GM13976 (cell line): ENCODE results near the gene ULBP2.

Source experiments
- DNase-seq: peaks from one replicate; pipeline ENCODE4 v3.0.0; 2012; ENCODE audit warnings: low spot score
- in situ Hi-C: fragments of 300-500 bp; cut with MboI; formaldehyde crosslinking; loops from one replicate; pipeline ENCODE4 v1.12.0; 2022; ENCODE audit warnings: low sequenced_read_pairs, mixed read lengths, inconsistent platforms; ENCODE audit not compliant: unreplicated experiment
- TF ChIP-seq, protein P1 (sequence below): IDR thresholded peaks from 2 replicates; pipeline ENCODE4 v1.5.1; 2012; ENCODE audit warnings: borderline replicate concordance, mild to moderate bottlenecking; ENCODE audit not compliant: insufficient read depth; ENCODE audit errors: extremely low read depth, missing control alignments, control extremely low read depth

The ULBP2 gene

DNA sequence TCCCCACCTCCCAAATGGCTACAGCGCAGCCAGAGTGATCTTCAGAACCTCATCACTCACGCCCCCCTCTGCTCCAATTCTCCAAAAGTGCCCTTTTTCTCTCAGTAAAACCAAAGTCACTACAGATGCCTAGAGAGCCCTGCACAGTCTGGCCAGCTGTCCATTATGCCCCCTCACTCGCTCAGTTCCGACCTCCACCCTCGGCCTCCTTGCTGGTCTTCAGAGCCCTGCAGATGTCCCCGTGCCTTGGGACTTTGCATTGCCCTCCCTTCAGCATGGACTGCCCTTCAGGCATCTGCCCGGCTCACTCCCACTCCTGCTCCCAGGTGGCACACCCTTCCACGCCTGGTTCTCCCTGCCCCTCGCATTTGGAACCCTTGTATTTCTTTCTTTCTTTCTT is 42.8 kb upstream of the ULBP2 start:
- in situ Hi-C loops: no loop called here
- no peak for DNase-seq
- TF ChIP-seq, protein P1, sequence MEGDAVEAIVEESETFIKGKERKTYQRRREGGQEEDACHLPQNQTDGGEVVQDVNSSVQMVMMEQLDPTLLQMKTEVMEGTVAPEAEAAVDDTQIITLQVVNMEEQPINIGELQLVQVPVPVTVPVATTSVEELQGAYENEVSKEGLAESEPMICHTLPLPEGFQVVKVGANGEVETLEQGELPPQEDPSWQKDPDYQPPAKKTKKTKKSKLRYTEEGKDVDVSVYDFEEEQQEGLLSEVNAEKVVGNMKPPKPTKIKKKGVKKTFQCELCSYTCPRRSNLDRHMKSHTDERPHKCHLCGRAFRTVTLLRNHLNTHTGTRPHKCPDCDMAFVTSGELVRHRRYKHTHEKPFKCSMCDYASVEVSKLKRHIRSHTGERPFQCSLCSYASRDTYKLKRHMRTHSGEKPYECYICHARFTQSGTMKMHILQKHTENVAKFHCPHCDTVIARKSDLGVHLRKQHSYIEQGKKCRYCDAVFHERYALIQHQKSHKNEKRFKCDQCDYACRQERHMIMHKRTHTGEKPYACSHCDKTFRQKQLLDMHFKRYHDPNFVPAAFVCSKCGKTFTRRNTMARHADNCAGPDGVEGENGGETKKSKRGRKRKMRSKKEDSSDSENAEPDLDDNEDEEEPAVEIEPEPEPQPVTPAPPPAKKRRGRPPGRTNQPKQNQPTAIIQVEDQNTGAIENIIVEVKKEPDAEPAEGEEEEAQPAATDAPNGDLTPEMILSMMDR: no peak

DNA sequence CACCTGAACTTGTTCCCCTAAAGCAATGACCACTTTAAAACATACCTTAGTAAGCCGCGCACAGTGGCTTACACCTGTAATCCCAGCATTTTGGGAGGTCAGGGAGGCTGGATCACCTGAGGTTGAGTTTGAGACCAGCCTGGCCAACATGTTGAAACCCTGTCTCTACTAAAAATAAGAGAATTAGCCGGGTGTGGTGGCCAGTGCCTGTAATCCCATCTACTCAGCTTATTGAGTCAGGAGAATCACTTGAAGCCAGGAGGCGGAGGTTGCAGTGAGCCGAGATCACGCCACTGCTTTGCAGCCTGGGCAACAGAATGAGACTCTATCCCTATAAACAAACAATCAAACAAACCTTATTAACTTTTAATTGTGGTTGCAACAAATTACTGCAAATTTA is 42.3 kb upstream of the ULBP2 start:
- DNase-seq: no peak
- TF ChIP-seq, protein P1: no peak
- in situ Hi-C loops: no loop called here

DNA sequence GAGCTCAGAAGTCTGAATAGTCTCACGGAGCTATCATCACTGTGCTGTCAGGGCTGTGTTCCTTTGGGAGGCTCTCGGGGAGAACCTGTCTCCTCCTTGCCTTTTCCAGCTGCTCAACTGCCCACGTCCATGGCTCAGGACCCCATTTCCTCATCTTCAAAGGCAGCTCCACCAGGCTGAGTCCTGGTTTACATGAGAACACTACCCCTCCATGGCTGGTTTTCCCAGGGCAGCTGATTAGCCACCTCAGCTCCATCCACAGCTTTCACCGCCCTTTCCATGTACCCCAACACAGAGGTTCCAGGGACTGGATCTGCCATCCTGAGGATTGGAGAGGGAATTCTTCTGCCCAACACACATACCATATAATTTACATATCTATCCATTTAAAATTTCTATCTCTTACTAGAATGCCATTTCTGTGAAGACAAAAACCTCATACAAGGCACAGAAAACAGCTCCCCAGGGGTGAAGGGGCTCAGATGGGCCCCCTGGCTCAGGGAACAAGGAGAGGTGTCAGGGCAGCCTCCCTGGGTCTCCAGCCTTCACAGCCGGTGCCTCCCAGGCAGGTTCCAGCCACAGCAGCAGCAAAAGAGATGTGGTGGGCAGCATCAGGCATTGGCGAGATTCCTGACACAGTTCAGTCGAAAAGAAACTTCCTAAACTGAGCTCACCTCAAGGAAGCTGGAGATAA is 41.7 kb upstream of the ULBP2 start:
- in situ Hi-C loops: no loop called here
- TF ChIP-seq, protein P1: no peak

DNA sequence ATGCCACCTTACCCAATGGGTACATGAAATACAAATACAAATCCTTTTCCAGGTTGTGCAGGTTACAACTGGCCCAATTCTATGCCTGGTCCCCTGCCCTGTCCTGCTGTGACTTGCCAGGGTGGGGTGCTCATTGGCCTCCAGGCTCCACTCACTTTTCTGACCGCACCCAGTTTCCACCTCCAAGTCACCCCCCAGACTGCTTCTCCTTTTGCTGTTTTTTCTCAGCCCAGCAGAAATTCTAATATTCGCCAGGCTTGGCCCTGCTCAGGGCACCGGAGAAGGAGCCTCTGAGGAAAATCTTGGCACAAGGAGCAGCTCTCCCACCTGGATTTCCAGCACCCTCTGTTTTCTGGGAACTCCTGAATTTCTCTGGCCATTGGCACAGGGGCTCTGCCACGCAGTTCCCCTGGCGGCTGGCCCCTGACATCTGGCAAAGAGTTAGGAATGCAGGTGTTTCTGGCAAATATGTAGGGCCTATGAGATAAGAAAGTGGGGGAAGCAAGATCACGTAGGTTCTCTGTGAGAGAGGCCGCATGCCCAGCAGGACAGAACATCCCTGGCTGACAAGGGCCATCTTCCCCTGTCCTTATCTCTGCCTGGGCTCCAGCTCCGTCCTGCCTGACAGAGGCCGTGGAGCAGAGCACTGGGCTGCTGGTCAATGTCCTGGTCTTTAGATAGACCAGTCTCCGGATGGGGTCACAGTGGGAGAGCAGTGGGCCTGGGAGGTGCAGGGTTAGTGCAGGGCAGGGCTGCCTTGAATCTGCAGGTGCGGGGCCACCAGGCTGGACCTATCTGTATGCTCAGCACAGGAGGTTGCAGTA is 41.0 kb upstream of the ULBP2 start:
- in situ Hi-C loops: no loop called here

More for the DNA sequence above, 41.7 kb upstream of the ULBP2 start:
- no peak for DNase-seq

DNA sequence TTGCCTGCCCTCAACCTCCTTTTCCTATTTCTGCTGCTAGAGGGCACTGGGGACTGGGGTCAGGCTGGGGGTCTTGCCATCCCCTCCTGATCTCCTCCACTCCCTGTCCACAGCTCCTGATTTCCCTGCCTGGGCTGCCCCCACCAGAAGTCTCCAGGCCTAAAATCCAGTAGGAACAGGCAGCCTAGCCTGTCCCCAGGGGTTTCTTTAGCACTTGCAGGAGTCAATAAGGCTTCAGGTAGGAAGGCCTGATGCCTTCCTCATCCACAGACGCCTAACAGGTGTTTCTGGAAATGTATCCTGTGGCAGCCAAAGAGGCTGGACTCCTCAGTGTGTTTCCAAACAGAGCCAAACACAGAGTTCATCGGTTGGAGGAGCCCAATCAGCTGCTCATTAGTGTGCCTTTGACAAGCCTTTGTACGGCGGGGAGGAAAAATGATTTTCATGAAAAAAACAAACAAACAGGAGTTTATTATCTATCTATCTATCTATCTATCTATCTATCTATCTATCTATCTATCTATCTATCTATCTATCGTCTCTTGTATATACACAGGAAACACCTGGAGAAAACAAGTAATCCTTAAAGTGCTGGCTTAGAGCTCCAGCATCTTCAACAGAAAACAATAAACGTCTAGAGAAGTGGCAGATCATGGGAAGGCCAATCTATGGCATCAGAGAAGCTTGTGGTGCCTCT is 40.2 kb upstream of the ULBP2 start:
- no peak for DNase-seq
- TF ChIP-seq, protein P1: no peak
- in situ Hi-C loops: no loop called here

More for the DNA sequence above, 41.0 kb upstream of the ULBP2 start:
- DNase-seq: no peak
- TF ChIP-seq, protein P1: no peak

DNA sequence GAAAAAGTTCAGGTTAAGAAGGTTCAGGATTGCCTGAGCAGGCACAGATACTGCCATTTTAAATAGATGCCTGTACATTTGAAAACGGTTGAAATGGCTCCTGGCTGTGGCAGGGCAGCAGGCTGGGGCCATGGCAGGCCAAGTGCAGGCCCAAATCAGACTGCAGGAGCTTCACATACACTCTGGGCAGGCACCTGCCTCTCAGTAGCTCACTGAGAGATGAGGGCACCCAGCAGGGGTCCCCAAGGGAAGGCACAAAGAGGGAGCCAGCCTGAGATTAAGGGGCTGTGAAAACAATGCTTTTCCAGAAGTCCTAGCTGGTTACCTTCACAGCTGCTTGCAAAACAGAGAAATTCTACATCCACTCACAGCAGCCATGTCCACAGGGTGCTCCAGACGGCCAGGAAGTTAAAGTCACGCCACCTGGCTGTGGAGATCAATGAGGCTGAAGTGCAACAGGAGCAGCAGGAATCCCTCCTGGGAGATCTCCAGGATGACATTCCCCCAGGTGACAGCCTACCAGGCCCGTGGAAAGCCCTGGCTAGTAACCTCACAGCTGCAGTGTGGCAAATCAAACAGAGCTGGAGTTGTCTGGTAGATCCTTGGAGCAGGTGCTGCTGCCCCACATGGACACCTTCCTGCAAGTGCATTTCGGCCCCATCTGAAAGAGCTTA is 37.7 kb upstream of the ULBP2 start:
- in situ Hi-C loops: no loop called here
- no peak for DNase-seq
- TF ChIP-seq, protein P1: no peak
